ENCODE data around the gene TMCO4.

TMCO4 gene

GRCh38 chr1:19715334-19716203, 84.1 kb downstream of the TMCO4 start:
- peak; percentile 96 for DNase-seq (ENCODE audit: low spot score)

GRCh38 chr1:19712928-19713327, 86.8 kb downstream of the TMCO4 start:
- DNase-seq (ENCODE audit: low spot score) = no peak

DNA sequence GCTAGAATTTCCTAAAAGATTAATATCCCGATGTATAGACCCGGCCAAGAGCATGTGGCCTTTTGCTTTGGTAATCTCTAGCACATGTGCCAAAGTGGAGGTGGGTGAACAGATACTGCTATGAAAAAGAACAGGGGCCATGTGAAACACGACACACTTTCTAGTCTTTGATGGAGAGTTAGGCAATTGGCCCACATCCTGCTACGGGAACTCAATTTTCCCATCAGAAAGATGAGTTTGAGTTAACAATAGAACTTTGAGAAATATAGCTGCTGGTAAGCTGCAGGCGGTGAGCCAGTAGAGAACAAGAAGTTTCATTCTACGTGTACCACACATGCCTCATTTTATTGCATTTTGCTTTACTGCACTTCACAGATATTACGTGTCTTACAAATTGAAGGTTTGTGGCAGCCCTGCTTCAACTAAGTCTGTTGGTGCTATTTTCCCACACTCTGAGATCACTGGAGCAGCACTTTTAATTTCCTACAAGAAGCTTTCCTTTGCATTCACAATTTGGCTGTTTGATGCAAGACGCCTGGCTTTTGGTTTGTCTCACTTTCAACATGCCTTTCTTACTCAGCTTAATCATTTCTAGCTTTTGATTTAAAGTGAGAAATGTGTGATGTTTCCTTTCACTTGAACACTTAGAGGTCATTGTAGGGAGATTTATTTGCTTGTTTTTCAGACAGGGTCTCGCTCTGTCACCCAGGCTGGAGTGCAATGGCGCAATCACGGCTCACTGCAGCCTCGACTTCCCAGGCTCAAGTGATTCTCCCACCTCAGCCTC, 88.7 kb downstream of the TMCO4 start:
- DNase-seq (ENCODE audit: low spot score) = no peak

DNA sequence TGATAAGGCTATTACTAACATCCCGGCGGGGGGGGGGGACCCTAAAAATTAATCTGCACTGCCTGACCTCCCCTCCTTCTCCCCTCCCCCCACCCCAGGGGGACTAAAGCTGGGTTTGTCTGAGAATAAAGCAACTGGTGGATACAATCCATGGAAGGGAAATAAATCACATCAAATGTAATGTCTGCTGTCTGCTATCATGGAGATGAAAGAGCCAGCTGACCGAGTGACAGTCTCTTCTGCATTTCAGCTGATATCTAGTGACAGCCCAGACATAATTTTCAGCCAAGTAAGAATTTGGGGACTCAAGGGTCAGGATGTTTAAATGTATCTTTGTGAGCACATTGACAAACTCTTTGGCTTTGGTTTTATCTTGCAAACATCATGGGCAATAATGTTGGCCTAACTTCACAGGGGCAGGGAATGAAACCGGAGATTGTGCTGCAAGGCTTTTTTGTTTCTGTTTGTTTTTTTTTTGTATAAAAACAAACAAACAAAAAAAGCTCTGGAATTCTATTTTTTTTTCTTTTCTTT, 90.4 kb downstream of the TMCO4 start:
- DNase-seq (ENCODE audit: low spot score) = no peak

GRCh38 chr1:19708567-19709110, 91.1 kb downstream of the TMCO4 start:
- DNase-seq (ENCODE audit: low spot score) = no peak

GRCh38 chr1:19706136-19706535, 93.6 kb downstream of the TMCO4 start:
- no peak for DNase-seq (ENCODE audit: low spot score)

DNA sequence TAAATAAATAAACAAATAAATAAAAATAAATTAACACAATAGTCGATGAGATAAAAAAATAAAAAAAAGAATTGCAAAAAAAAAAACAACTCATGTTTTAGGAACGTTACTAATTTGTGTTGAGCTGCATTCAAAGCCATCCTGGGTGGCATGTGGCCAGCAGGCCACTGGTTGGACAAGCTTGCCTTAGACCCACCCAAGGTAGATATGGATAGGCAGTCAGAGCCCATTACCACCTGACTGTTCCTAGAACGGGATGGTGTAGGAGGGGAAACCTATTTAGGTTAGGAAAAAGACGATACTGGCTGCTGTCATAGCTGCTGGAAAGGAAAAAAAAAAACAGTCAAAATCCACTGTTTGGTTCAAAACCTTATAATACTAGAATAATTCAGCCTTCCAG, 94.3 kb downstream of the TMCO4 start:
- no peak for DNase-seq (ENCODE audit: low spot score)

DNA sequence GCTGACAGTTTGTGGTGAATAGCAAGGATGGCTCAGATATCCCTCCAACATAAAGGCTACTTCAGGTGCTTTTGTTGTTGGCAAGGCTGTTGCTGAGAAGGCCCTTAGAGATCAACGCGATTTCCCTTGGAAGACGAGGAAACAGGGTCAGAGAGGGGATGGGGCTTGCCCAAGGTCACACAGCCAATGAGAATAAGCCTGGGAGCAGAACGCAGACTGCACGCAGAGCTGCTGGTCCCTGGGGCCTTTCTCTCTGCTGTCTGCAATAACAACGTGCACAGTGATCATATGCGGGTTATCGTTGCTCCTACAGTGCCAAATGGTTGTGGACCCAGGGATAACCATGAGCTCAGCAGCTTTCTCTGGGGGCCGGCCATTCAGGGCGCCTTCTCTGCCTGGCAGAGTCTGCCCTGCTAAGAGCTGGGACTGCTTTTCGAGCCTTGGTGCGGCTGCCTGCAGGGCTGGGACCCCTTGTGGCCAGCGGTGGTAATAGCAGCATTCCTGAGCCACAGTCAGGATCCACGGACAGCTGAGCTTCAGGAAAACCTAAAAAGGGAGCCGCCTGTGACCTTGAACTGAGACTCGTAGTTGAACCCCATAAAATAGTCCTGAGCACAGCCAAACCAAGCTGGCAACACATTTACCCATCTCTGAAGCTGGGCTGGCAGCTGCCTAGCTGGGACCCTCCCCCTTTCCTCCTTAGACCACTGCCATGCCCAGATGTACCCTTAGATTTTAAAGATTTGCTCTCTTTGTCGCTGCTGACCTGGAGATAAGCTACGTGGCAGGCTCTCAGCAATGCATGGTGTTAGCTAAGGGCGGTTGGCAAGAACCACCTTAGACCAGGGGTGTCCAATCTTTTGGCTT, 95.2 kb downstream of the TMCO4 start:
- DNase-seq (ENCODE audit: low spot score) = peak; percentile 93

- no peak for DNase-seq (ENCODE audit: low spot score)
Measured at GRCh38 chr1:19703280-19703679, 96.4 kb downstream of the TMCO4 start.

DNA sequence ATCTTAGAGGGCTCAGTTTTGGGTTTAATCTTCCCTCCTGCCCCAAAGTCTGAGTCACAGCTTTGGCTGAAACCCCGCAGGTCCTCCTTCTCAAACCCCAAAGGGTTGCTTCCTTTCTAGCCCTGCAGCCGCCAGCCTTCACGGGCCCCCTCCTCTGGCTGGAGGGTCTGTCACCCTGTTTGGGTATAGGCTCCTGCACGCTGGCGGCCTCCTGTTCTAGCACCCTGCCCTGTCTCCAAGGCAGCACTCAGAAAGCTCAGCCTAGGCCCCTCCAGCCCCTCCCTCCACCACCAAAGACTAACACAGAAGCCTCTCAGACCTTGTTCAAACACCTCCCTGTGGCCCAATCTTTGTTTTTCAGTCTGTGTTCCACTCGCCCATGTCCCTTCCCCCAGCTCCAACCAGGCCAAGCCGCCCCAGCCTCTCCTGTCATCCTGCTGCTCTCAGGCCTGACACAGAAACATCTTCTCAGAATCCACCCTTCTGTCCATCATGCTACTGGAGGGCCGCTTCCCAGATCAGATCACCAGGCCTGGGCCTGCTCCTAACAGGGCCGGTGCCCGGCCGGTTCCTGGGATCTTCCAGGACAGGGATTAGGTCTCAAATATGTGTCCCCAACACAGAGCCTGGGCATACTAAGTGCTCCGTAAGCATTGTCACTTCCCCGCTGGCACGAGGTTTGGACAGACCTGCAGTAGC, 99.5 kb downstream of the TMCO4 start:
- no peak for DNase-seq (ENCODE audit: low spot score)

GRCh38 chr1:19698181-19698580, 101.5 kb downstream of the TMCO4 start:
- DNase-seq (ENCODE audit: low spot score) = no peak

DNA sequence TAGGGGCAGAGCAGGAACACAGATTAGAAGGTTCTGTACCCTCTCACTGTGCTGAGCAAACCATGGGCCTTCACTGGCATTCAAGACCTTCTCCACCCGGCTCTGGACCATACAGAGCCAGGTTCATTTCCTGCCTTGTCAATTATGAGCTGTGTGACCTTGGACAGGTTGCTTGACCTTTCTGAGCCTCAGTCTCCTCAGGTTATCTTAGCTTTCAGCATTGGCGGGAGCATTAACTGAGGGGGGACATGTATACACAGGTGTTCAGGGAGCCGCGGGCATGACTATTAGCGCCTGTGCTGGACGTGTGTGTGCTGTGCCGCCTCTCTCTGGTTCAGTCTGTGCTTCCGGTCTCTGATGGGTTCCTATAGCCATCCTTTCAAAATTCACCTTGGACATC, 102.9 kb downstream of the TMCO4 start:
- no peak for DNase-seq (ENCODE audit: low spot score)

GRCh38 chr1:19695772-19696171, 103.9 kb downstream of the TMCO4 start:
- DNase-seq (ENCODE audit: low spot score) = no peak

DNA sequence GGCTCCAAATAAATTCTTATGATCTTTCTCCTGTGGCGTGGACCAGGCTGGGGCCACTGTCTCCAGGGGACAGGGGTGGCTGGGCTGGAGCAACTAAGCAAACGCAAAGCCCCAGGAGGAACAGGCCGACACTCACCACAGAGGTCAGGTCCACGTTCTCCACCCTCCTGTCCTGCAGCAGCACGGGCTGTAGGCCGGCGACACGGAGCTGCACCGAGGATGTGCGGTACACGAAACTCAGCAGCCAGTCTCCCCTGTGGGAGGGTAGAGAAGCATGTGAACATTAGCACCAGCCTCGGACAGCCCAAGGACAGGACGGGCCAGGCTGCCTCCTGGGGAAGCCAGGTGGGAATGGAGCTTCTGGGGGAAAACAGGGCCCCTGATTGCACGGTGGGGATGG, 105.4 kb downstream of the TMCO4 start:
- no peak for DNase-seq (ENCODE audit: low spot score)

GRCh38 chr1:19690342-19690741, 109.4 kb downstream of the TMCO4 start:
- no peak for DNase-seq (ENCODE audit: low spot score)

DNA sequence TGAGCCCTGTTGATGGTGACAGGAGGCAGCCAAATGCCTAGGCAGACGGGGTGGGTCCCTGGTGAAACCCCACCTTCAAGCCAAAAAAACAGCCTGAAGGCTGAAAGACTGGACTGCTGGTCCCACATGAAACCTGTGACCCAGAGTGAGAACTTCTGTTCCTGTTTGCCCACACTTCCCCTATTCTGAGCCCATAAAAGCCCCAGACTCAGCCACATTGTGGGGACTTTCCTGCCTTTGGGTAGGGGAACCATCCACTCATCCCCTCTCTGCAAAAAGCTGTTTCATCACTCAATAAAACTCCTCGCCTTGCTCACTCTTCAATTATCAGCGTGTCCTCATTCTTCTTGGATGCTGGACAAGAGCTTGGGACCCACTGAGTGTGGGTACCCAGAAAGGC, 109.9 kb downstream of the TMCO4 start:
- no peak for DNase-seq (ENCODE audit: low spot score)

DNA sequence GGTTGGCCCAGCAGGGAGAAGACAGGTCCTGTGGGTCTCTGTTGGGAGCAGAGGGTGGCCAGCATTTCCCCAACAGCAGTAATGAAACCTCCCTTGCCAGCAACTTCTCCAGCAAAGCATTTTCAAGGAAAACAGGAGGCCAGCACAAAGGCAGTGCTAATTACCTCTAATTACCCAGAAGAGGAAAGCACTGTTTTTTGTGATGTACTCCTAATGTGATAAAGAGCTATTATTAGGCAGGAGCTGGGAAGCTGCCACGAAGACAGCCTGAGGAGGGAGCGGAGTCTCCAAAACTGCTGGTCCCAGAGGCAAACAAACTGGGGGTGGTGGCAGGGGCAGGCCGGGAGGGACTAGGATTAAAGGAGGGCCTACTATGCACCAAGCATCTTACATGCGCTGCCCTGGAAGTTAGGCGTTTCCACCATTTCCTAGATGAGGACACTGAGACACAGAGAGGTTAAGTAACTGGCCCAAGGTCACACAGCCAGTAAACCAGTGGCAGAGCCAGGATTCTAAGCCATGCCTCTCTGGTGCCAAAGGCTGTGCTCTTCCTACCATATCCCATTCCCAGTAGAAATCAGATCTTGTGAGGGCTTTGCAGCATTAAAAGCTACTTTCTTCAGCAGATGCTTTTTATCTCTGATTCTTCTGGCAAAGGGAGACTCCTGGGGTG, 110.5 kb downstream of the TMCO4 start:
- DNase-seq (ENCODE audit: low spot score) = no peak

- no peak for DNase-seq (ENCODE audit: low spot score)
Measured at GRCh38 chr1:19688041-19688842, 111.5 kb downstream of the TMCO4 start.

DNA sequence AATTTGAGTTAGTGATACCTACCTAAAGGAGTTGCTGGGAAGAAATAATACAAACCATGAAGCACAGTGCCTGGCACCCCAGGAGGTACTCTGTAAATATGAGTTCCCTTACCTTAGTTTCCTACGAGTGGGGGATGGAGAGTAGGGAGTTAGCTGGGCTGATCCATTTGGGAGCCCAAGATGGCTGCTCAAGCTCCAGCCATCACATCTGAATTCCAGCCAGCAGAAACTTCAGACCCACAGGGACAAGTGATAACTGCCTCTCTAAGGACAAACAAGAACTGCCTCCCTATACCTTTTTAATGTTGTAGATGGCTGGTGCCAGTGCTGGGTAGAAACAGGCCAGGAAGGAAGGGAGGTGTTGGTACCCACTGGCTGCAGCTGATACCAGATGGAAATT, 112.3 kb downstream of the TMCO4 start:
- DNase-seq (ENCODE audit: low spot score) = no peak

GRCh38 chr1:19685994-19686393, 113.7 kb downstream of the TMCO4 start:
- DNase-seq (ENCODE audit: low spot score) = no peak
